ENCODE measurements around the gene NPC1. TPM values are rescaled to one million over a fixed set of nuclear protein-coding genes. Genes with fewer than 3 reads are reported as not detected.
"Not testable (repeated sequence)": the region's sequence is repeated elsewhere in the genome, so short reads cannot be mapped to it uniquely, and the experiment has no call there.

The NPC1 gene
- total and polyA plus RNA-seq, 2 of the 8 experiments (the other 6 are each of a cell fraction or from before 2014, with no cell fraction given): 34.1 to 39.5 TPM

GRCh38 chr18:23489586-23489985, 96.7 kb downstream of the NPC1 start:
- H4K20me1 ChIP-seq (replicated peaks in 1 of 2; ENCODE audit: control insufficient read depth in 1 of 2, insufficient read depth in 2 of 2, low read length in 2 of 2); H3K9ac ChIP-seq (replicated peaks in 1 of 4; ENCODE audit: extremely low read depth in 1 of 4, low read depth in 3 of 4, low read length in 3 of 4); H3K9me3 ChIP-seq (ENCODE audit: insufficient read depth in 2 of 2, low read depth in 1 of 2, low read length in 1 of 2); H4K91ac ChIP-seq (replicated peaks; ENCODE audit: insufficient read length, low read length); H4K8ac ChIP-seq (ENCODE audit: extremely low read depth, insufficient read depth, low read length); H3K23ac ChIP-seq (ENCODE audit: insufficient read length); H3K27ac ChIP-seq (ENCODE audit: low read depth, low read length); H2AK5ac ChIP-seq (ENCODE audit: low read depth, low read length); H3K27me3 ChIP-seq (replicated peaks in 1 of 4; ENCODE audit: control insufficient read depth in 3 of 4, extremely low read depth in 1 of 4, insufficient read depth in 3 of 4, low read length in 3 of 4); H3K4me1 ChIP-seq (replicated peaks in 1 of 4; ENCODE audit: control insufficient read depth in 3 of 4, insufficient read depth in 4 of 4, low read length in 3 of 4); H3K36me3 ChIP-seq (ENCODE audit: control insufficient read depth in 2 of 4, insufficient read depth in 4 of 4, low read length in 3 of 4); H3K14ac ChIP-seq (ENCODE audit: insufficient read length); H3K18ac ChIP-seq (ENCODE audit: extremely low read depth, low read length); POLR2A ChIA-PET (ENCODE audit: partially characterized antibody); H3K79me1 ChIP-seq (ENCODE audit: low read depth, low read length); H3K56ac ChIP-seq (replicated peaks; ENCODE audit: insufficient read length, low read depth, low read length); DNase-seq (ENCODE audit: low read depth in 1 of 2, low spot score in 2 of 2); H3K23me2 ChIP-seq (ENCODE audit: low read depth, low read length); H2BK5ac ChIP-seq (ENCODE audit: low read depth, low read length); H4K5ac ChIP-seq (ENCODE audit: insufficient read length, low read depth, low read length); H3K4ac ChIP-seq (replicated peaks; ENCODE audit: insufficient read length, low read depth, low read length); H3K79me2 ChIP-seq (ENCODE audit: control insufficient read depth in 1 of 2, insufficient read depth in 2 of 2, low read length in 2 of 2); H2BK120ac ChIP-seq (replicated peaks; ENCODE audit: low read depth, low read length); H2BK12ac ChIP-seq (ENCODE audit: low read depth, low read length); H3K4me2 ChIP-seq (ENCODE audit: insufficient read depth in 1 of 2, low read depth in 2 of 2, low read length in 2 of 2); H2AFZ ChIP-seq (ENCODE audit: low read length); FAIRE-seq; H2BK20ac ChIP-seq (ENCODE audit: low read length); H3K4me3 ChIP-seq (ENCODE audit: extremely low read depth in 1 of 4, insufficient read depth in 2 of 4, low read depth in 3 of 4, low read length in 4 of 4); H2BK15ac ChIP-seq (ENCODE audit: low read length): not testable (repeated sequence)
- WGBS, 2 experiments (ENCODE audit: extremely low coverage in 1 of 2, insufficient coverage in 1 of 2, insufficient read length in 1 of 2, insufficient replicate concordance in 2 of 2, low coverage in 1 of 2, low lambda C conversion rate in 2 of 2, missing lambda C conversion rate in 1 of 2): 73% methylated on average over 3 of the region's 5 CpGs; no CpG with 5 or more reads in 1 of the 2 experiments
- CTCF ChIA-PET (ENCODE audit: partially characterized antibody): interaction anchor here (0.6 kb wide), 1 partner anchor 208 kb away, joined by 3 read pairs; no protein-coding TSS in a partner anchor

Data from H1 (cell line).